Spinal cord (tissue), 10 donors: ENCODE data around the gene SYTL4. TPM values are rescaled to one million over a fixed set of nuclear protein-coding genes. Genes with fewer than 3 reads are reported as not detected.

Experiments
- DNase-seq, 6 donors: peaks; one replicate each; pipeline versions ENCODE4 v3.0.0 to v3.0.0-alpha.2; 2013 to 2015; ENCODE audit warnings: low spot score in 6 of 6, low read depth in 4 of 6
- H3K27ac ChIP-seq: one replicate; pipeline ENCODE4 v1.5.1; 2013; ENCODE audit warnings: low read depth, low read length, control low read depth
- H3K27me3 ChIP-seq: one replicate; pipeline ENCODE4 v1.6.1; 2013; ENCODE audit warnings: low read length; ENCODE audit not compliant: control insufficient read depth, insufficient read depth
- H3K36me3 ChIP-seq: one replicate; pipeline ENCODE4 v1.6.1; 2013; ENCODE audit warnings: low read length; ENCODE audit not compliant: control insufficient read depth, insufficient read depth
- H3K4me1 ChIP-seq: one replicate; pipeline ENCODE4 v1.6.1; 2013; ENCODE audit warnings: low read length; ENCODE audit not compliant: control insufficient read depth, insufficient read depth
- H3K4me3 ChIP-seq: one replicate; pipeline ENCODE4 v1.5.1; 2013; ENCODE audit warnings: low read depth, low read length, control low read depth
- H3K9me3 ChIP-seq: one replicate; pipeline ENCODE4 v1.6.1; 2013; ENCODE audit warnings: low read length; ENCODE audit not compliant: control insufficient read depth, insufficient read depth
- WGBS: methylation state at CpG from one replicate; pipeline ENCODE4 v1.1.5; 2013; ENCODE audit warnings: missing lambda C conversion rate; ENCODE audit not compliant: insufficient coverage; 5-methylcytosine and 5-hydroxymethylcytosine counted together
- polyA plus RNA-seq, 2 donors: library from polyadenylated mRNA; unstranded; fragments of 120-200 nt; gene quantifications; one replicate each; pipeline ENCODE4 v1.2.1, GENCODE V29; 2013; ENCODE audit not compliant: insufficient read length in 2 of 2
- total RNA-seq, 2 donors: library from RNA; depleted of rRNA in 1 of 2; stranded (reverse); fragments of 120-200 nt in 1 of 2; fragments of >200 nt in 1 of 2; gene quantifications; one replicate each; pipeline versions ENCODE4 v1.2.3 to v1.2.4, GENCODE V29; 2013 to 2014
- donor health status: healthy.

The SYTL4 gene
- total and polyA plus RNA-seq, 4 donors: 6.7 to 33.7 (median 9.1) TPM

DNA sequence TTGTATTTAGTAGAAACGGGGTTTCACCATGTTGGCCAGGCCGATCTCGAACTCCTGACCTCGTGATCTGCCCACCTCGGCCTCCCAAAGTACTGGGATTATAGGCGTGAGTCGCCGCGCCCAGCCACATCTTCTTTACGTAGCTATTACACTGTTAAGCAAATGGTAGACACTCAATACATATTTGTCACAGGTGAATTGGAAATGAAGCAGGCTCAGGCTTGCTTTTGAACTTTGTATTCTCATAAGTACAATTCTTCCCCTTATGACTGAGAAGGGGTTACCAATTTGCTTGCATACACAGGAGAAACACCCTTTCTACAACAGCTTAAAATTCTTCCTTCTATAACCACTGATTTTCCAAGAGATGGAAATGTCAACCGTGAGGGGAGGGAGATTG, 88.7 kb downstream of the SYTL4 start:
- Histone ChIP-seq H3K9me3 (no peaks in the 10 kb centered on the region), H3K27ac (no peak overlapping the region), H3K27me3 (peaks cover 4% of the 10 kb centered on the region), H3K36me3 (no peaks in the 10 kb centered on the region), H3K4me1 (no peaks in the 10 kb centered on the region), H3K4me3 (no peak overlapping the region)
- DNase-seq: no peak
- WGBS: 60% methylated on average over 1 of the region's 11 CpGs

DNA sequence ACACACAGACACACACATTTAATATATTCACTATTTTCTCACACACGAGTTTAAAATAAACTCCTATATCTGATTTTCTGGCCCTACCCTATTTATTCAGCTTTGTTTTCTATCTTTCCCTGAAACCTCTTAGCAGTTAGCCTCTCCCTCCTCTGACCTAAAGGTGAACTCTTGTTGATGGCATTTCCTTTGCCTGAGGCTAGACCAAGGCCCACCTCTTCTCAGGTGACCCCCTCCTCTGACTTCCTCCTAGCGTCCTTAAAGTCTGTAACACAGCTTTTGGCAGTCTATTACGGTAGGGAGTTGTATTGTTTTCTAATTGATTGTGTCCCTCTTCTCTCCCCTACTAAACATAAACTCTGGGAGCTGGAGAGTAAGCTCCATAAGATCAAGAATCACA, 89.6 kb downstream of the SYTL4 start:
- Histone ChIP-seq H3K36me3 (no peaks in the 10 kb centered on the region), H3K4me1 (no peaks in the 10 kb centered on the region), H3K27ac (no peak overlapping the region), H3K9me3 (no peaks in the 10 kb centered on the region), H3K4me3 (no peak overlapping the region), H3K27me3 (peaks cover 4% of the 10 kb centered on the region)
- DNase-seq: no peak
- WGBS: 30% methylated on average over 1 of the region's 3 CpGs

DNA sequence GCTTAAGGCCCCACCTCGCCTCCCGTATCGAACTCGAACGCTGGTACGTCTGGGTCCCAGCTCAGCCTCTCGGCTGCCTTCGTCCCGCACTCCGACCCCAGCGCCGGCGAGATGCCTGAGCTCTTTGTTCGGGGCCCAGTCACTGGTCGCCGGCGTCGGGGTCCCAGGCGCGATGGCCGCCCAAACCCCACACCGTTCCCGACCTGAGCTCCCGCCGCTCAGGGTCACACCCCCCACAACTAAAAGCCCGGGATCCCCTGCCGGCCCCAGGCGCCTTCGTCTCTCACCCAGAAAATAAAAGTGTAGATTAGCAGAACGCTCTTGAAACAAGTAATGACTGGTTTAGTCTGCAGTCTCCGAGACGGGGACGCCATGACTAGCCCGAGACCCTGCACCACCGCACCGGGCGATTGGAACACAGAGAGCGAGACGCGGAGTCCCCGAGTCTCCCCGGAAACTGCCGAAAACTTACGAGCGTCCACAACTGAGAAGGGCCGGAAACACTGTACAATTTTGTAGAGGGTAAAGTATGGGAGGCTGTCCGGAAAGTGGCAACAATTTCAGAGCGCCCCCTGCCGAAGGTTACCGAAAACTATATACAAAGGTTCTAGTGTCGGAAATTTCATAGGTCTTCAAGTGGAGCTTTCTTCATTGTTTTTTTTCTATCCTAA, 95.5 kb downstream of the SYTL4 start, which contains the start of gene TSPAN6:
TSS of gene TSPAN6 (minus strand) at position 486 of the 671 bp plus-strand sequence. CDS start at position 374, 112 bp downstream.
- Histone ChIP-seq H3K27me3 (peaks cover 11% of the 10 kb centered on the region), H3K4me3 (peak within 1 kb of the TSS; percentile 68), H3K9me3 (peaks cover 3% of the 10 kb centered on the region), H3K27ac (peak within 1 kb of the TSS; percentile 68), H3K4me1 (peaks cover 2% of the 10 kb centered on the region), H3K36me3 (peaks cover 5% of the 10 kb centered on the region)
- peak in 5 of 6 donors; percentile 70 to 96 (median 76) for DNase-seq
- 24% methylated on average over 41 of the region's 51 CpGs for WGBS

DNA sequence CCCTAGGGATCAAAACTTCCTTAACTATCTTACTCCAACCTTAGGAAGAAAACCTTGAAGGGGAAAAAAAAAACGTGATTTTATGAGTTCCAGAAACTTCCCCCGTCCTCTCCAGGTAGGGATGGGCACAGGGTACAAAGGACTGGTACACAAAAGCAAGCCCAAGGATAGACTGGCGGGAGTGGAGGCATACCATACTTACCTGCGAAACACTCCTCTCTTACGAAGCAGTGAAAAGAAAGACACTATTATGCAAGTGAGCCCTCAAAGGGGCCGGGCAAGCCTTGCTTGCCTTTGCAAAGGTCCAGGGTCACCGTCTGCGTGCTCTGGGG, 96.0 kb downstream of the SYTL4 start:
- peaks cover 2% of the 10 kb centered on the region for H3K4me1 ChIP-seq
- peaks cover 11% of the 10 kb centered on the region for H3K27me3 ChIP-seq
- H3K36me3 ChIP-seq: peaks cover 5% of the 10 kb centered on the region
- peak in 1 of 6 donors; percentile 23 for DNase-seq
- H3K4me3 ChIP-seq: peak overlapping the region; percentile 68
- 29% methylated on average over 8 of the region's 8 CpGs for WGBS
- peaks cover 3% of the 10 kb centered on the region for H3K9me3 ChIP-seq
- peak overlapping the region; percentile 68 for H3K27ac ChIP-seq

DNA sequence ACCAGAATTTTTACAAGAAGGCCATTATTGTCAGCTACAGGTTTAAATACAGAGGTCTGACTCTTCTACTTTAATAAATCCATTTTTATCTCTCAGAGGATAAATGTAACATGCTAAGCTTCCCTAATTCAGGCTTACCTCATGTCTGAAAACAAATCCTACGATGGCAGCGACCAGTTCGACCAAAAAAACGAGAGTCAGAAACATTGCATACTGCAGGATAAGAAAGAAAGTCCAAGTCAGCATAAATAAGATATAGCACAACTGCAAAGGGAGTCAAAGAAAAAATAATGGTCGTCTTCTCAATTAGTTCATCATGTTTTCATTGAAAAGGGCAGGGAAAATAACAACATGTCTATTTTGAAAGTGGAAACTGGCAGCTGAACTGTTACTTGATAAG, 96.9 kb downstream of the SYTL4 start:
- H3K4me1 ChIP-seq: peaks cover 2% of the 10 kb centered on the region
- no peak overlapping the region for H3K27ac ChIP-seq
- peaks cover 11% of the 10 kb centered on the region for H3K27me3 ChIP-seq
- no CpG with 5 or more reads among the region's 5 CpGs for WGBS
- H3K4me3 ChIP-seq: no peak overlapping the region
- DNase-seq: no peak
- H3K36me3 ChIP-seq: peaks cover 5% of the 10 kb centered on the region
- peaks cover 3% of the 10 kb centered on the region for H3K9me3 ChIP-seq

DNA sequence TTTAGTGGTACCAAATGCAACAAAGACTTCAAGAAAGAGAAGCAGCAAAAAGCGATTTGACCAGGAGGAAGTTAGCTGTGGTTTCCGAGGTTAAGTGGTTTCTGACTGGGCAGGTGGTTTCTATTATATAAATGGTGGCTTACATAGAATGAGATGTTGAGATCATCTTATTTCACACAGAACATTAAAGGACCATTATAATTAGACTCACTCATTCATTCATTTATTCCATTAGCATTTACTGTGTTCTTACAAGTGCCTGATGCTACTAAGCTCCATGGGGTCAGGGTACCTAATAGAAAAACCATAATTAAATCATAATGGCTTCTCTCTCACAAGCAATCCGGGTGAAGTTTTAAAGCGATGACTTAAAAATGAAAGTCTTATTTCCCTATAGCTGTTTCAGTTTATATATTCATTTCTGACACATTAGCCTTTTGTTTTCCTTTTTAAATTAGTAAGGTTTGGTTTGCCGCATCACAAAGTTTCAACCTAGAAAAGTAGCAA, 105.9 kb downstream of the SYTL4 start:
- no peak overlapping the region for H3K27ac ChIP-seq
- DNase-seq: no peak
- H3K4me1 ChIP-seq: no peaks in the 10 kb centered on the region
- H3K9me3 ChIP-seq: no peaks in the 10 kb centered on the region
- H3K4me3 ChIP-seq: no peak overlapping the region
- 33% methylated on average over 1 of the region's 5 CpGs for WGBS
- H3K27me3 ChIP-seq: peaks cover 3% of the 10 kb centered on the region
- no peaks in the 10 kb centered on the region for H3K36me3 ChIP-seq

Other genes starting within 250 kb of the SYTL4 start
- 1 to 10 TPM; 1.7 to 2.1 TPM for gene TNMD, start 147.2 kb downstream of the SYTL4 start, total RNA-seq
- gene TNMD, start 147.2 kb downstream of the SYTL4 start, polyA plus RNA-seq: 1 to 10 TPM; 2.9 to 3.5 TPM
- 10 to 100 TPM; 53.7 to 73.7 TPM for gene TSPAN6, start 95.3 kb downstream of the SYTL4 start, total RNA-seq
- gene TSPAN6, start 95.3 kb downstream of the SYTL4 start, polyA plus RNA-seq: 10 to 100 TPM; 65.8 to 69.9 TPM
- 10 to 100 TPM in 1 of 2 donors, 1 to 10 TPM in 1; 5.4 to 10.4 TPM for gene SRPX2, start 87.9 kb downstream of the SYTL4 start, total RNA-seq
- gene SRPX2, start 87.9 kb downstream of the SYTL4 start, polyA plus RNA-seq: 1 to 10 TPM; 1.7 to 4.0 TPM
- 10 to 100 TPM; 13.1 to 16.7 TPM for gene CSTF2, start 88.3 kb upstream of the SYTL4 start, total RNA-seq
- 10 to 100 TPM; 19.6 to 23.1 TPM for gene CSTF2, start 88.3 kb upstream of the SYTL4 start, polyA plus RNA-seq
- not detected for gene NOX1, start 142.2 kb upstream of the SYTL4 start, total RNA-seq
- gene NOX1, start 142.2 kb upstream of the SYTL4 start, polyA plus RNA-seq: under 1 TPM; 0.84 to 0.87 TPM
- under 1 TPM; 0.10 to 0.28 TPM for gene XKRX, start 196.8 kb upstream of the SYTL4 start, total RNA-seq
- under 1 TPM in 1 of 2 donors, not detected in 1; 0.15 TPM for gene XKRX, start 196.8 kb upstream of the SYTL4 start, polyA plus RNA-seq
- not detected for gene ARL13A, start 237.6 kb upstream of the SYTL4 start, total RNA-seq
- gene ARL13A, start 237.6 kb upstream of the SYTL4 start, polyA plus RNA-seq: under 1 TPM; 0.24 to 0.39 TPM